H1 (cell line): ENCODE measurements around the gene WDR64. TPM values are rescaled to one million over a fixed set of nuclear protein-coding genes. Genes with fewer than 3 reads are reported as not detected.

Experiments used
- CTCF ChIA-PET: fragments of 300-600 bp; sonication (Branson Sonifier 250); formaldehyde crosslinking; loops from one replicate; lab custom pipeline; 2021; ENCODE audit not compliant: partially characterized antibody; lab: Charles Lee
- POLR2A ChIA-PET: fragments of 300-600 bp; sonication (Branson Sonifier 250); formaldehyde crosslinking; loops from one replicate; lab custom pipeline; 2021; ENCODE audit warnings: inconsistent platforms; ENCODE audit not compliant: partially characterized antibody; lab: Charles Lee
- DNase-seq, 2 experiments: peaks; one replicate each; pipeline versions ENCODE4 v3.0.0 to v3.0.0-alpha.2; 2010 to 2022; ENCODE audit warnings: low spot score in 2 of 2, low read depth in 1 of 2, mixed read lengths in 1 of 2
- FAIRE-seq: peaks from 2 replicates; lab custom pipeline; 2011; peaks lifted over from hg19 to GRCh38; lab: Jason Lieb, UNC
- H2AFZ ChIP-seq: 2 replicates; pipeline ENCODE4 v1.8.1; 2012; ENCODE audit warnings: low read length, inconsistent platforms
- H2AK5ac ChIP-seq: 2 replicates; pipeline ENCODE4 v1.6.1; 2013; ENCODE audit warnings: low read depth, low read length
- H2BK120ac ChIP-seq: replicated peaks from 2 replicates; pipeline ENCODE3; 2013; ENCODE audit warnings: low read depth, low read length, inconsistent platforms
- H2BK12ac ChIP-seq: 2 replicates; pipeline ENCODE4 v1.6.1; 2013; ENCODE audit warnings: low read depth, low read length
- H2BK15ac ChIP-seq: 2 replicates; pipeline ENCODE4 v1.6.1; 2013; ENCODE audit warnings: low read length
- H2BK20ac ChIP-seq: 2 replicates; pipeline ENCODE4 v1.6.1; 2013; ENCODE audit warnings: low read length
- H2BK5ac ChIP-seq: 2 replicates; pipeline ENCODE4 v1.6.1; 2013; ENCODE audit warnings: low read depth, low read length
- H3K14ac ChIP-seq: 2 replicates; pipeline ENCODE4 v1.6.1; 2013; ENCODE audit warnings: inconsistent platforms; ENCODE audit not compliant: insufficient read length
- H3K18ac ChIP-seq: 2 replicates; pipeline ENCODE4 v1.6.1; 2013; ENCODE audit warnings: low read length; ENCODE audit errors: extremely low read depth
- H3K23ac ChIP-seq: 2 replicates; pipeline ENCODE4 v1.6.1; 2013; ENCODE audit warnings: inconsistent platforms; ENCODE audit not compliant: insufficient read length
- H3K23me2 ChIP-seq: 2 replicates; pipeline ENCODE4 v1.6.1; 2013; ENCODE audit warnings: low read depth, low read length
- H3K27ac ChIP-seq: 2 replicates; pipeline ENCODE4 v1.6.1; 2011; ENCODE audit warnings: low read depth, low read length, inconsistent platforms
- H3K27me3 ChIP-seq, 4 experiments: replicated peaks in 1 of 4; 1 replicate in 1 of 4; 2 replicates in 3 of 4; pipeline versions ENCODE4 v1.6.1 to v1.8.1; 2011 to 2013; ENCODE audit warnings: low read length in 3 of 4, mild to moderate bottlenecking in 3 of 4, inconsistent platforms in 2 of 4, mixed read lengths in 2 of 4, moderate library complexity in 1 of 4; ENCODE audit not compliant: control insufficient read depth in 3 of 4, insufficient read depth in 3 of 4; ENCODE audit errors: extremely low read depth in 1 of 4
- H3K36me3 ChIP-seq, 4 experiments: 2 replicates each; pipeline versions ENCODE4 v1.6.1 to v1.8.1; 2011 to 2013; ENCODE audit warnings: mild to moderate bottlenecking in 4 of 4, low read length in 3 of 4, moderate library complexity in 2 of 4, control low read depth in 1 of 4, inconsistent platforms in 1 of 4; ENCODE audit not compliant: insufficient read depth in 4 of 4, control insufficient read depth in 2 of 4
- H3K4ac ChIP-seq: replicated peaks from 2 replicates; pipeline ENCODE3; 2013; ENCODE audit warnings: low read length, low read depth, mixed read lengths, inconsistent platforms; ENCODE audit not compliant: insufficient read length
- H3K4me1 ChIP-seq, 4 experiments: replicated peaks in 1 of 4; 1 replicate in 1 of 4; 2 replicates in 3 of 4; pipeline versions ENCODE4 v1.6.1 to v1.8.1; 2011 to 2013; ENCODE audit warnings: low read length in 3 of 4, inconsistent platforms in 2 of 4, mixed read lengths in 1 of 4; ENCODE audit not compliant: insufficient read depth in 4 of 4, control insufficient read depth in 3 of 4
- H3K4me2 ChIP-seq, 2 experiments: 2 replicates each; pipeline versions ENCODE4 v1.6.1 to v1.8.1; 2011 to 2013; ENCODE audit warnings: low read depth in 2 of 2, low read length in 2 of 2, control low read depth in 1 of 2, inconsistent platforms in 1 of 2, mild to moderate bottlenecking in 1 of 2; ENCODE audit not compliant: insufficient read depth in 1 of 2
- H3K4me3 ChIP-seq, 4 experiments: fragments of 200-600, 300-600 bp in 1 of 4; sonication (generic), shearing (Covaris generic), sonication (Bioruptor Twin) in 1 of 4; 2 replicates each; pipeline versions ENCODE4 v1.5.1 to v1.8.1; 2011 to 2016; ENCODE audit warnings: low read length in 4 of 4, low read depth in 3 of 4, control low read depth in 2 of 4, inconsistent platforms in 2 of 4, mild to moderate bottlenecking in 2 of 4, mixed read lengths in 1 of 4, moderate library complexity in 1 of 4; ENCODE audit not compliant: insufficient read depth in 2 of 4; ENCODE audit errors: extremely low read depth in 1 of 4
- H3K56ac ChIP-seq: replicated peaks from 2 replicates; pipeline ENCODE3; 2013; ENCODE audit warnings: low read depth, mild to moderate bottlenecking, mixed read lengths, low read length, inconsistent platforms; ENCODE audit not compliant: insufficient read length
- H3K79me1 ChIP-seq: 2 replicates; pipeline ENCODE4 v1.6.1; 2013; ENCODE audit warnings: low read depth, low read length, control low read depth
- H3K79me2 ChIP-seq, 2 experiments: 2 replicates each; pipeline versions ENCODE4 v1.6.1 to v1.8.1; 2012 to 2013; ENCODE audit warnings: low read length in 2 of 2, mild to moderate bottlenecking in 2 of 2, inconsistent platforms in 1 of 2; ENCODE audit not compliant: insufficient read depth in 2 of 2, control insufficient read depth in 1 of 2
- H3K9ac ChIP-seq, 4 experiments: replicated peaks in 1 of 4; 1 replicate in 1 of 4; 2 replicates in 3 of 4; pipeline versions ENCODE4 v1.6.1 to v1.8.1; 2011 to 2013; ENCODE audit warnings: low read depth in 3 of 4, low read length in 3 of 4, control low read depth in 2 of 4, mild to moderate bottlenecking in 2 of 4, moderate library complexity in 2 of 4, inconsistent platforms in 1 of 4; ENCODE audit errors: extremely low read depth in 1 of 4
- H3K9me3 ChIP-seq, 2 experiments: 2 replicates each; pipeline versions ENCODE4 v1.6.1 to v1.8.1; 2012 to 2013; ENCODE audit warnings: mild to moderate bottlenecking in 2 of 2, moderate library complexity in 2 of 2, control low read depth in 1 of 2, inconsistent platforms in 1 of 2, low read depth in 1 of 2, low read length in 1 of 2, mixed read lengths in 1 of 2; ENCODE audit not compliant: insufficient read depth in 2 of 2
- H4K20me1 ChIP-seq, 2 experiments: replicated peaks in 1 of 2; 2 replicates each; pipeline versions ENCODE3 to v1.8.1; 2011 to 2013; ENCODE audit warnings: inconsistent platforms in 2 of 2, low read length in 2 of 2, mild to moderate bottlenecking in 1 of 2; ENCODE audit not compliant: insufficient read depth in 2 of 2, control insufficient read depth in 1 of 2
- H4K5ac ChIP-seq: 2 replicates; pipeline ENCODE4 v1.6.1; 2013; ENCODE audit warnings: low read length, low read depth, mixed read lengths, inconsistent platforms; ENCODE audit not compliant: insufficient read length
- H4K8ac ChIP-seq: 2 replicates; pipeline ENCODE4 v1.8.0; 2013; ENCODE audit warnings: mild to moderate bottlenecking, moderate library complexity, low read length, inconsistent platforms; ENCODE audit not compliant: insufficient read depth; ENCODE audit errors: extremely low read depth
- H4K91ac ChIP-seq: replicated peaks from 2 replicates; pipeline ENCODE3; 2013; ENCODE audit warnings: low read length, mixed read lengths, inconsistent platforms; ENCODE audit not compliant: insufficient read length
- CHD1 ChIP-seq: IDR thresholded peaks from 2 replicates; pipeline ENCODE4 v1.6.1; 2012; ENCODE audit warnings: low read depth, low read length, improper control_type of control experiment
- CHD2 ChIP-seq: IDR thresholded peaks from 2 replicates; pipeline ENCODE4 v1.6.1; 2012; ENCODE audit warnings: low read length, improper control_type of control experiment
- FOSL1 ChIP-seq: IDR thresholded peaks from 2 replicates; pipeline ENCODE4 v1.6.1; 2011; ENCODE audit warnings: mild to moderate bottlenecking, low read depth, low read length, moderate library complexity; ENCODE audit not compliant: insufficient read depth
- RAD21 ChIP-seq, 2 experiments: IDR thresholded peaks in 1 of 2; conservative IDR thresholded peaks in 1 of 2; 2 replicates each; pipeline ENCODE4 v1.6.1; 2011; ENCODE audit warnings: low read depth in 2 of 2, low read length in 2 of 2, improper control_type of control experiment in 1 of 2, inconsistent platforms in 1 of 2, mild to moderate bottlenecking in 1 of 2, moderate library complexity in 1 of 2
- TAF1 ChIP-seq: IDR thresholded peaks from 2 replicates; pipeline ENCODE4 v1.6.1; 2011; ENCODE audit warnings: mild to moderate bottlenecking, low read depth, low read length
- WGBS, 2 experiments: shearing (Covaris generic) in 1 of 2; methylation state at CpG; one replicate each; pipeline versions ENCODE4 v1.1.6 to v1.1.7; 2013 to 2015; ENCODE audit warnings: low lambda C conversion rate in 2 of 2, mixed read lengths in 2 of 2, inconsistent platforms in 1 of 2, low coverage in 1 of 2, missing lambda C conversion rate in 1 of 2; ENCODE audit not compliant: insufficient replicate concordance in 2 of 2, insufficient coverage in 1 of 2, insufficient read length in 1 of 2; ENCODE audit errors: extremely low coverage in 1 of 2, missing lambda C conversion rate in 1 of 2; 5-methylcytosine and 5-hydroxymethylcytosine counted together
- polyA plus RNA-seq, 7 experiments: library from polyadenylated mRNA; depleted of rRNA in 3 of 7; stranded (reverse) in 5 of 7; unstranded in 2 of 7; fragments of >200 nt in 5 of 7; fragments of 200-250 nt in 2 of 7; gene quantifications; 1 replicate in 5 of 7; 2 replicates in 1 of 7; 4 replicates in 1 of 7; pipeline versions ENCODE4 v1.2.1 to v1.2.3, GENCODE V29; 2011 to 2013; ENCODE audit warnings: missing spikeins in 2 of 7, mixed read lengths in 2 of 7
- total RNA-seq: library from RNA; stranded (reverse); fragmentation: NEBNext Ultra II Directional; extraction: Animal tissue kit (Norgen Biotek cat#: 25700); gene quantifications from 2 replicates; pipeline ENCODE4 v1.2.1, GENCODE V29; 2021

The WDR64 gene
- total and polyA plus RNA-seq, 2 of the 8 experiments (the other 6 are each of a cell fraction or from before 2014, with no cell fraction given): 0.02 TPM; not detected in 1

DNA sequence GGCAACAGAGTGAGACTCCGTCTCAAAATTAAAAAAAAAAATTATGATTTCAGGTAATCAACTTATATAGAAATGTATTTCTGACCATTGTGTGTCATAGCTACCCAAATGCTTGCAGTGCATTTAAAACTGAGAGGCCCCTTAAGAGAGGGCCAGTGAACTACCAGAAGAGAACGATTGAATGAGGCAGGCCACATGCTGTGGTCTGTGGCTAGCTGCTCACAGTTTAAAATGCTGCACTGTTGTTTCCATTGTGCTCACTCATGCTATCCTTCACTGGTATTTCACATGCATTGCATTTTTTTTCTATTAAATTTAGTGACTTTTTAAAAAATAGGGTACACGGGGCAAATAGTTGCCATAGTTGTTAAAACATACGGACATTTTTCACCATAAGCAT lies 37.9 kb upstream of the WDR64 start:
- TF ChIP-seq CHD2 (no peak), TAF1 (no peak), FOSL1 (no peak), CHD1 (no peak), RAD21 (IDR thresholded peaks at IDR 0.05 in 1 of 2, conservative IDR thresholded peaks at IDR 0.05 in 1 of 2; ENCODE audit: low read depth in 2 of 2, low read length in 2 of 2) (no peak)
- Histone ChIP-seq H4K5ac (no peak overlapping the region), H4K91ac (no peak overlapping the region), H3K9ac (no peak overlapping the region), H2BK15ac (no peak overlapping the region), H2BK12ac (no peak overlapping the region), H3K36me3 (no peaks in the 10 kb centered on the region), H3K14ac (no peak overlapping the region), H3K27me3 (peaks cover 0 to 1% (median 0%) of the 10 kb centered on the region in 4 experiments; a peak in 1 of 7 replicates), H3K4me3 (no peak overlapping the region), H2BK120ac (no peak overlapping the region), H4K20me1 (peaks cover 1 to 2% of the 10 kb centered on the region in 2 experiments), H3K4ac (no peak overlapping the region), H3K56ac (no peak overlapping the region), H2BK5ac (no peak overlapping the region), H3K18ac (no peak overlapping the region), H3K4me1 (no peaks in the 10 kb centered on the region), H3K23me2 (no peaks in the 10 kb centered on the region), H3K79me1 (no peaks in the 10 kb centered on the region), H2AK5ac (no peak overlapping the region), H3K4me2 (no peak overlapping the region), H2BK20ac (no peak overlapping the region), H3K79me2 (no peaks in the 10 kb centered on the region), H2AFZ (no peak overlapping the region), H3K9me3 (no peaks in the 10 kb centered on the region), H3K23ac (no peak overlapping the region), H4K8ac (no peak overlapping the region), H3K27ac (no peak overlapping the region)
- FAIRE-seq (no peak), DNase-seq (no peak)
- 89% methylated on average over 4 of the region's 4 CpGs; no CpG with 5 or more reads in 1 of the 2 experiments for WGBS, 2 experiments
- ChIA-PET CTCF (interaction anchor here (0.6 to 1.4 kb wide), 4 partner anchors 9 to 619 kb away, joined by 3 to 4 read pairs (median 3); no protein-coding TSS in a partner anchor), POLR2A (no interaction called here)
